A673 (cell line): ENCODE data around the gene SLC6A6.

Experiments used
- CTCF ChIP-seq: fragments of 300-800, 200-600 bp; sonication (generic); conservative IDR thresholded peaks from 2 replicates; pipeline ENCODE4 v1.5.1; 2017; ENCODE audit warnings: low read depth, mild to moderate bottlenecking, antibody characterized with exemption, low read length, moderate library complexity, mixed read lengths
- EZH2 ChIP-seq: fragments of 200-600 bp; sonication (generic); IDR thresholded peaks from 2 replicates; pipeline ENCODE4 v1.6.1; 2017; ENCODE audit warnings: borderline replicate concordance, low read depth, mild to moderate bottlenecking, mixed read lengths, antibody characterized with exemption, low read length; ENCODE audit not compliant: poor library complexity, severe bottlenecking

DNA sequence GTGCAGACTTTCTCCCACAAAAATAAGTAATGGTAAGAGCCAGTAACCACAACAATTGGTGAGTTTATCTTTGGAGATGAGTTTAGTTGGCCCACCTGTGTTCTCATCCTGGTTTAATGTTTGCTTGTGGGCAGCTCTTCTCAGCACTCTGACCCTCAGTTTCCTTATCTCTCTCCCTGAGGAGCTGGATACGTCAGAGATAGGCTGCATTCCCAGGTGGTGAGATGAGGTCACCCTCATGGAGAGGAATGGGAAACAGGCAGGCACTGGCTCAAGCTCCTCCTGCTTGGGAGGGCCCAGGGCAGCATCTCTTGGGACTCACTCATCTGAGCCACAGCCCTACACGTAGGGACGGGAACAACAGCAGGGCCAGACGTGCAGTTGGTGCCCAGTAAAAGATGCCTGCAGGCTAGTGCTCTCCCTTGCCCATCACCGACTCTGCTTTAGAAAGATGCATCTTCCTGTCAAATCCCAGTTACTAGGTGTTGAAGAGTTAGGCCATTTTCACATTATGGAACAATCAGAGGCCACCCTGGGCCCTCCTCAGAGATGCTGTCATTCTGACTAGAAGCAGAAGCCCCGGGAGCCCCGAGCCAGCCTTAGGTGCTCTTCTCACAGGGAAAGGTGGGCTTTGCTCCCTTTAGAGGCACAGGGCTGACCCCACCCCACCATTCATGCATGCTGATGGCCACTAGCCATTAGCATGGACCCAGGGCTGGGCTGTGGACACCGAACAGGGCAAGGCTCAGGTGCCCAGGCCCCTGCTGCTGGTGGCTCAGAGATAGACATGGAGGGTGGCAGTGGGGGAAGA, 78.0 kb downstream of the SLC6A6 start:
- TF ChIP-seq CTCF (no peak), EZH2 (no peak)
